Endothelial cell of umbilical vein (primary cell): ENCODE measurements around the gene IRF2BP2. TPM values are rescaled to one million over a fixed set of nuclear protein-coding genes. Genes with fewer than 3 reads are reported as not detected.

Experiments
- BruUV-seq: library from RNA; stranded (reverse); fragments of 400-500 nt; replicated peaks from 2 replicates; lab custom pipeline; 2021; lab: Mats Ljungman, UMichigan
- CTCF ChIA-PET: fragments of 300-600, 350-600 bp; sonication (Branson Sonifier 250); formaldehyde crosslinking; loops from one replicate; lab custom pipeline; 2021; ENCODE audit warnings: antibody characterized with exemption, inconsistent platforms; lab: Charles Lee
- POLR2A ChIA-PET: fragments of 300-600, 350-600 bp; sonication (Branson Sonifier 250); formaldehyde crosslinking; loops from one replicate; lab custom pipeline; 2021; ENCODE audit warnings: antibody characterized with exemption, inconsistent platforms; lab: Charles Lee
- DNase-seq: peaks from one replicate; pipeline ENCODE4 v3.0.0-alpha.2; 2011; ENCODE audit warnings: low read depth, low spot score
- FAIRE-seq: peaks from 2 replicates; lab custom pipeline; 2011; peaks lifted over from hg19 to GRCh38; lab: Jason Lieb, UNC
- H2AFZ ChIP-seq: 2 replicates; pipeline ENCODE4 v1.6.0; 2012; ENCODE audit warnings: low read depth, low read length, control low read depth, inconsistent platforms
- H3K27ac ChIP-seq: 2 replicates; pipeline ENCODE4 v1.5.1; 2011; ENCODE audit warnings: low read depth, mild to moderate bottlenecking, control low read depth, low read length, moderate library complexity; ENCODE audit not compliant: insufficient read depth
- H3K27me3 ChIP-seq, 2 experiments: 2 replicates each; pipeline versions ENCODE4 v1.6.0 to v1.6.1; 2011; ENCODE audit warnings: low read length in 2 of 2, mixed read lengths in 1 of 2; ENCODE audit not compliant: control insufficient read depth in 2 of 2, insufficient read depth in 2 of 2
- H3K36me3 ChIP-seq, 2 experiments: 2 replicates in 1 of 2; 3 replicates in 1 of 2; pipeline ENCODE4 v1.5.1; 2011; ENCODE audit warnings: low read length in 2 of 2, mild to moderate bottlenecking in 1 of 2, moderate library complexity in 1 of 2; ENCODE audit not compliant: control insufficient read depth in 2 of 2, insufficient read depth in 2 of 2; ENCODE audit errors: extremely low read depth in 1 of 2
- H3K4me1 ChIP-seq: 3 replicates; pipeline ENCODE4 v1.5.1; 2011; ENCODE audit warnings: mild to moderate bottlenecking, low read length; ENCODE audit not compliant: control insufficient read depth, insufficient read depth; ENCODE audit errors: extremely low read depth
- H3K4me2 ChIP-seq: 2 replicates; pipeline ENCODE4 v1.6.1; 2011; ENCODE audit warnings: low read length, control low read depth, mixed read lengths; ENCODE audit not compliant: insufficient read depth
- H3K4me3 ChIP-seq, 3 experiments: fragments of 200-600 bp in 1 of 3; sonication (generic), shearing (Covaris generic) in 1 of 3; replicated peaks in 1 of 3; 2 replicates each; pipeline ENCODE4 v1.5.1; 2011 to 2016; ENCODE audit warnings: control low read depth in 3 of 3, low read length in 3 of 3, mild to moderate bottlenecking in 2 of 3, inconsistent platforms in 1 of 3, low read depth in 1 of 3, moderate library complexity in 1 of 3; ENCODE audit not compliant: insufficient read depth in 1 of 3
- H3K79me2 ChIP-seq: 2 replicates; pipeline ENCODE4 v1.6.0; 2012; ENCODE audit warnings: low read length, inconsistent platforms; ENCODE audit not compliant: control insufficient read depth, insufficient read depth
- H3K9ac ChIP-seq: replicated peaks from 2 replicates; pipeline ENCODE3; 2011; ENCODE audit warnings: low read length, control low read depth; ENCODE audit not compliant: insufficient read depth; ENCODE audit errors: extremely low read depth
- H3K9me1 ChIP-seq: replicated peaks from 3 replicates; pipeline ENCODE4 v1.6.0; 2011; ENCODE audit warnings: mild to moderate bottlenecking, low read length; ENCODE audit not compliant: control insufficient read depth, insufficient read depth; ENCODE audit errors: extremely low read depth
- H3K9me3 ChIP-seq: replicated peaks from 2 replicates; pipeline ENCODE4 v1.5.1; 2012; ENCODE audit warnings: low read length, inconsistent platforms; ENCODE audit not compliant: control insufficient read depth, insufficient read depth
- H4K20me1 ChIP-seq: replicated peaks from 2 replicates; pipeline ENCODE3; 2011; ENCODE audit warnings: mild to moderate bottlenecking, low read length; ENCODE audit not compliant: control insufficient read depth, insufficient read depth; ENCODE audit errors: extremely low read depth
- CTCF ChIP-seq, 2 donors: IDR thresholded peaks; 1 replicate in 1 of 2; 2 replicates in 1 of 2; pipeline ENCODE4 v1.5.1; 2011; ENCODE audit warnings: low read length in 2 of 2, mild to moderate bottlenecking in 2 of 2, moderate library complexity in 2 of 2, control low read depth in 1 of 2, inconsistent platforms in 1 of 2, low read depth in 1 of 2; ENCODE audit not compliant: insufficient read depth in 1 of 2; ENCODE audit errors: extremely low read depth in 1 of 2
- EZH2 ChIP-seq: IDR thresholded peaks from 2 replicates; pipeline ENCODE4 v1.6.1; 2012; ENCODE audit warnings: borderline replicate concordance, low read depth, mild to moderate bottlenecking, moderate library complexity, low read length, inconsistent platforms; ENCODE audit not compliant: severe bottlenecking
- FOS ChIP-seq: IDR thresholded peaks from 2 replicates; pipeline ENCODE4 v1.6.1; 2011; ENCODE audit warnings: mild to moderate bottlenecking, low read length, moderate library complexity, borderline replicate concordance; ENCODE audit not compliant: insufficient read depth
- GATA2 ChIP-seq: IDR thresholded peaks from 2 replicates; pipeline ENCODE4 v1.7.0; 2011; ENCODE audit warnings: low read depth, mild to moderate bottlenecking, moderate library complexity, mixed read lengths, low read length; ENCODE audit not compliant: insufficient read length, insufficient read depth
- JUN ChIP-seq: IDR thresholded peaks from 2 replicates; pipeline ENCODE4 v1.6.1; 2011; ENCODE audit warnings: borderline replicate concordance, low read depth; ENCODE audit not compliant: insufficient read length, insufficient read depth
- MAX ChIP-seq: IDR thresholded peaks from 2 replicates; pipeline ENCODE4 v1.6.1; 2011; ENCODE audit not compliant: insufficient read depth, insufficient read length
- MYC ChIP-seq: IDR thresholded peaks from one replicate; pipeline ENCODE4 v1.6.1; 2011; ENCODE audit warnings: mild to moderate bottlenecking, low read depth, low read length
- POLR2A ChIP-seq: IDR thresholded peaks from 2 replicates; pipeline ENCODE4 v1.6.1; 2012; ENCODE audit warnings: low read depth, mild to moderate bottlenecking, control low read depth, low read length
- POLR2AphosphoS5 ChIP-seq: IDR thresholded peaks from 2 replicates; pipeline ENCODE4 v1.6.1; 2012; ENCODE audit warnings: low read depth, mild to moderate bottlenecking, control low read depth, low read length, moderate library complexity; ENCODE audit not compliant: insufficient read depth
- dilution Hi-C: fragments of 300-500 bp; cut with MboI; formaldehyde crosslinking; loops from one replicate; pipeline ENCODE4 v1.15.0; 2019; ENCODE audit warnings: low sequenced_read_pairs; ENCODE audit not compliant: extremely low pct_ligation_motif_present
- intact Hi-C: fragments of 100-400 bp; cut with micrococcal nuclease; formaldehyde crosslinking; loops from one replicate; pipeline ENCODE4 v1.10.0; 2022
- polyA plus RNA-seq, 4 experiments: library from polyadenylated mRNA; depleted of rRNA in 3 of 4; stranded (reverse) in 3 of 4; unstranded in 1 of 4; fragments of >200 nt; gene quantifications; 2 replicates each; pipeline versions ENCODE4 v1.2.1 to v1.2.3, GENCODE V29; 2011 to 2012; ENCODE audit warnings: missing spikeins in 1 of 4
- total RNA-seq: library from RNA; stranded (reverse); gene quantifications from 2 replicates; pipeline ENCODE4 v1.2.3, GENCODE V29; 2021

The IRF2BP2 gene
- total and polyA plus RNA-seq, 2 donors (not counting 3 experiments of a cell fraction or from before 2014, with no cell fraction given) = 66.6 to 109 TPM

GRCh38 chr1:234643111-234643849 is 33.3 kb upstream of the IRF2BP2 start:
- no peaks in the 10 kb centered on the region for H3K9me1 ChIP-seq
- BruUV-seq = no TSS peak
- H4K20me1 ChIP-seq = no peaks in the 10 kb centered on the region
- no peaks in the 10 kb centered on the region for H3K4me1 ChIP-seq
- POLR2A ChIA-PET = no interaction called here
- no peak overlapping the region for H2AFZ ChIP-seq
- H3K4me2 ChIP-seq = no peak overlapping the region
- H3K36me3 ChIP-seq = no peaks in the 10 kb centered on the region
- H3K9ac ChIP-seq = no peak overlapping the region
- CTCF ChIA-PET = no interaction called here
- intact Hi-C loops (no loop called here), dilution Hi-C loops (no loop called here)
- no peaks in the 10 kb centered on the region for H3K27me3 ChIP-seq
- no peak for DNase-seq
- H3K27ac ChIP-seq = no peak overlapping the region
- TF ChIP-seq POLR2A = no peak
- no peak overlapping the region for H3K4me3 ChIP-seq
- no peaks in the 10 kb centered on the region for H3K9me3 ChIP-seq
- H3K79me2 ChIP-seq = no peaks in the 10 kb centered on the region
- FAIRE-seq = no peak

GRCh38 chr1:234642428-234642827 is 32.5 kb upstream of the IRF2BP2 start:
- H3K9ac ChIP-seq = no peak overlapping the region
- intact Hi-C loops = no loop called here
- CTCF ChIA-PET = no interaction called here
- BruUV-seq = no TSS peak
- no peak overlapping the region for H2AFZ ChIP-seq
- DNase-seq (no peak), FAIRE-seq (no peak)
- no peaks in the 10 kb centered on the region for H3K27me3 ChIP-seq
- no peaks in the 10 kb centered on the region for H3K36me3 ChIP-seq
- no peak overlapping the region for H3K4me3 ChIP-seq
- no peaks in the 10 kb centered on the region for H3K9me1 ChIP-seq
- H3K9me3 ChIP-seq = no peaks in the 10 kb centered on the region
- no peaks in the 10 kb centered on the region for H3K4me1 ChIP-seq
- no peaks in the 10 kb centered on the region for H4K20me1 ChIP-seq
- dilution Hi-C loops = no loop called here
- H3K79me2 ChIP-seq = no peaks in the 10 kb centered on the region
- no peak overlapping the region for H3K4me2 ChIP-seq
- H3K27ac ChIP-seq = no peak overlapping the region
- POLR2A ChIA-PET = no interaction called here
- TF ChIP-seq MAX (no peak), POLR2AphosphoS5 (no peak), EZH2 (no peak), CTCF (IDR thresholded peaks at IDR 0.05; ENCODE audit: extremely low read depth in 1 of 2, insufficient read depth in 1 of 2, low read depth in 1 of 2, low read length in 2 of 2) (no peak), FOS (no peak), JUN (no peak), GATA2 (no peak), MYC (no peak), POLR2A (no peak)
